Neural cell (in vitro differentiated cells): Measurements from ENCODE around the gene PIKFYVE. TPM values are rescaled to one million over a fixed set of nuclear protein-coding genes. Genes with fewer than 3 reads are reported as not detected.

Experiments used
- H2AFZ ChIP-seq: fragments of 200-600, 300-800 bp; sonication (generic), shearing (Covaris generic); 2 replicates; pipeline ENCODE4 v1.6.0; 2014; ENCODE audit warnings: low read depth, mild to moderate bottlenecking, antibody characterized with exemption, low read length, moderate library complexity
- H3F3A ChIP-seq: fragments of 200-600 bp; shearing (Covaris generic); 2 replicates; pipeline ENCODE4 v1.6.1; 2016; ENCODE audit warnings: mild to moderate bottlenecking, moderate library complexity, mixed read lengths, antibody characterized with exemption, low read length; ENCODE audit not compliant: insufficient read depth, poor library complexity, severe bottlenecking
- H3K27ac ChIP-seq: fragments of 200-600, 300-800 bp; sonication (generic), shearing (Covaris generic); 2 replicates; pipeline ENCODE4 v1.5.1; 2014; ENCODE audit warnings: mild to moderate bottlenecking, low read length, moderate library complexity
- H3K27me3 ChIP-seq: fragments of 300-800, 200-600 bp; sonication (generic), shearing (Covaris generic); 2 replicates; pipeline ENCODE4 v1.6.0; 2014; ENCODE audit warnings: mild to moderate bottlenecking, low read depth, low read length, moderate library complexity; ENCODE audit not compliant: insufficient read depth
- H3K36me3 ChIP-seq: fragments of 300-800, 200-600 bp; sonication (generic), shearing (Covaris generic); 2 replicates; pipeline ENCODE4 v1.5.1; 2014; ENCODE audit warnings: mild to moderate bottlenecking, antibody characterized with exemption, low read length, moderate library complexity; ENCODE audit not compliant: insufficient read depth
- H3K4me2 ChIP-seq: fragments of 300-800, 200-600 bp; sonication (generic), shearing (Covaris generic); 2 replicates; pipeline ENCODE4 v1.6.0; 2014; ENCODE audit warnings: mild to moderate bottlenecking, low read length
- H3K4me3 ChIP-seq: fragments of 300-800, 200-600 bp; sonication (generic), shearing (Covaris generic); 2 replicates; pipeline ENCODE4 v1.5.1; 2014; ENCODE audit warnings: mild to moderate bottlenecking, low read length, moderate library complexity
- H3K79me2 ChIP-seq: fragments of 200-600 bp; shearing (Covaris generic); replicated peaks from 2 replicates; pipeline ENCODE4 v1.6.0; 2014; ENCODE audit warnings: mild to moderate bottlenecking, low read length, moderate library complexity; ENCODE audit not compliant: insufficient read depth
- H3K9ac ChIP-seq: fragments of 300-800, 200-600 bp; sonication (generic), shearing (Covaris generic); 2 replicates; pipeline ENCODE4 v1.6.1; 2016; ENCODE audit warnings: mild to moderate bottlenecking, low read length, mixed read lengths
- H3K9me2 ChIP-seq: fragments of 200-600 bp; shearing (Covaris generic); 2 replicates; pipeline ENCODE4 v1.6.1; 2016; ENCODE audit warnings: mild to moderate bottlenecking, low read length, mixed read lengths; ENCODE audit not compliant: insufficient read depth
- H3K9me3 ChIP-seq: fragments of 200-600, 300-800 bp; sonication (generic), shearing (Covaris generic); 2 replicates; pipeline ENCODE4 v1.6.1; 2016; ENCODE audit warnings: mild to moderate bottlenecking, mixed run types, low read length, moderate library complexity, mixed read lengths
- H4K20me1 ChIP-seq: fragments of 200-600 bp; shearing (Covaris generic); 2 replicates; pipeline ENCODE4 v1.6.1; 2016; ENCODE audit warnings: mild to moderate bottlenecking, mixed run types; ENCODE audit not compliant: insufficient read depth
- CTCF ChIP-seq: fragments of 450-650 bp; IDR thresholded peaks from 2 replicates; pipeline ENCODE4 v1.5.1; 2014; ENCODE audit warnings: antibody characterized with exemption, mild to moderate bottlenecking, moderate library complexity; ENCODE audit not compliant: poor library complexity, severe bottlenecking
- EP300 ChIP-seq: fragments of 450-650 bp; conservative IDR thresholded peaks from 2 replicates; pipeline ENCODE4 v1.6.1; 2014; ENCODE audit warnings: antibody characterized with exemption, mild to moderate bottlenecking, moderate library complexity; ENCODE audit not compliant: poor library complexity, severe bottlenecking
- EZH2 ChIP-seq: fragments of 200-600, 300-800 bp; shearing (Covaris generic), sonication (generic); IDR thresholded peaks from 2 replicates; pipeline ENCODE4 v1.6.1; 2014; ENCODE audit warnings: antibody characterized with exemption, low read length, borderline replicate concordance, mild to moderate bottlenecking; ENCODE audit not compliant: insufficient read depth, poor library complexity, severe bottlenecking
- POLR2AphosphoS5 ChIP-seq: IDR thresholded peaks from 2 replicates; pipeline ENCODE4 v1.6.1; 2012
- RAD21 ChIP-seq: fragments of 450-650 bp; conservative IDR thresholded peaks from 2 replicates; pipeline ENCODE4 v1.6.1; 2014; ENCODE audit warnings: antibody characterized with exemption, mild to moderate bottlenecking, moderate library complexity
- SMC3 ChIP-seq: fragments of 450-650 bp; conservative IDR thresholded peaks from 2 replicates; pipeline ENCODE4 v1.6.1; 2014; ENCODE audit warnings: antibody characterized with exemption, mild to moderate bottlenecking, moderate library complexity; ENCODE audit not compliant: poor library complexity
- TAF1 ChIP-seq: IDR thresholded peaks from 2 replicates; pipeline ENCODE4 v1.6.1; 2012; ENCODE audit warnings: low read depth
- polyA plus RNA-seq: library from polyadenylated mRNA; depleted of rRNA; stranded (reverse); fragments of >200 nt; gene quantifications from 2 replicates; pipeline ENCODE4 v1.2.3, GENCODE V29; 2014
- TF ChIP-seq, protein P1 (sequence below): IDR thresholded peaks from 2 replicates; pipeline ENCODE4 v1.6.1; 2012; ENCODE audit warnings: borderline replicate concordance

The PIKFYVE gene
- polyA plus RNA-seq, 1 donor from 2014 or later: 27.1 TPM

- H3K4me3 ChIP-seq: no peak overlapping the region
- no peaks in the 10 kb centered on the region for H4K20me1 ChIP-seq
- no peak overlapping the region for H3K9ac ChIP-seq
- H3K9me2 ChIP-seq: no peaks in the 10 kb centered on the region
- no peaks in the 10 kb centered on the region for H3K9me3 ChIP-seq
- H3F3A ChIP-seq: no peaks in the 10 kb centered on the region
- H3K36me3 ChIP-seq: no peaks in the 10 kb centered on the region
- H3K4me2 ChIP-seq: no peak overlapping the region
- no peaks in the 10 kb centered on the region for H3K79me2 ChIP-seq
- no peak overlapping the region for H2AFZ ChIP-seq
- H3K27me3 ChIP-seq: no peaks in the 10 kb centered on the region
- no peak overlapping the region for H3K27ac ChIP-seq
- no peak for TF ChIP-seq RAD21
Observed at GRCh38 chr2:208371634-208371935, 105.5 kb downstream of the PIKFYVE start.

GRCh38 chr2:208373460-208374089 lies 107.5 kb downstream of the PIKFYVE start:
- Histone ChIP-seq H3K4me3 (no peak overlapping the region), H3K36me3 (no peaks in the 10 kb centered on the region), H3K9me3 (no peaks in the 10 kb centered on the region), H4K20me1 (no peaks in the 10 kb centered on the region), H3K9me2 (no peaks in the 10 kb centered on the region), H3K79me2 (no peaks in the 10 kb centered on the region), H3K27me3 (no peaks in the 10 kb centered on the region), H3F3A (no peaks in the 10 kb centered on the region), H3K27ac (no peak overlapping the region), H3K4me2 (no peak overlapping the region), H2AFZ (no peak overlapping the region), H3K9ac (no peak overlapping the region)
- TF ChIP-seq CTCF (peak; percentile 82), RAD21 (peak; percentile 71), TAF1 (no peak), SMC3 (peak; percentile 80)
- TF ChIP-seq, protein P1, sequence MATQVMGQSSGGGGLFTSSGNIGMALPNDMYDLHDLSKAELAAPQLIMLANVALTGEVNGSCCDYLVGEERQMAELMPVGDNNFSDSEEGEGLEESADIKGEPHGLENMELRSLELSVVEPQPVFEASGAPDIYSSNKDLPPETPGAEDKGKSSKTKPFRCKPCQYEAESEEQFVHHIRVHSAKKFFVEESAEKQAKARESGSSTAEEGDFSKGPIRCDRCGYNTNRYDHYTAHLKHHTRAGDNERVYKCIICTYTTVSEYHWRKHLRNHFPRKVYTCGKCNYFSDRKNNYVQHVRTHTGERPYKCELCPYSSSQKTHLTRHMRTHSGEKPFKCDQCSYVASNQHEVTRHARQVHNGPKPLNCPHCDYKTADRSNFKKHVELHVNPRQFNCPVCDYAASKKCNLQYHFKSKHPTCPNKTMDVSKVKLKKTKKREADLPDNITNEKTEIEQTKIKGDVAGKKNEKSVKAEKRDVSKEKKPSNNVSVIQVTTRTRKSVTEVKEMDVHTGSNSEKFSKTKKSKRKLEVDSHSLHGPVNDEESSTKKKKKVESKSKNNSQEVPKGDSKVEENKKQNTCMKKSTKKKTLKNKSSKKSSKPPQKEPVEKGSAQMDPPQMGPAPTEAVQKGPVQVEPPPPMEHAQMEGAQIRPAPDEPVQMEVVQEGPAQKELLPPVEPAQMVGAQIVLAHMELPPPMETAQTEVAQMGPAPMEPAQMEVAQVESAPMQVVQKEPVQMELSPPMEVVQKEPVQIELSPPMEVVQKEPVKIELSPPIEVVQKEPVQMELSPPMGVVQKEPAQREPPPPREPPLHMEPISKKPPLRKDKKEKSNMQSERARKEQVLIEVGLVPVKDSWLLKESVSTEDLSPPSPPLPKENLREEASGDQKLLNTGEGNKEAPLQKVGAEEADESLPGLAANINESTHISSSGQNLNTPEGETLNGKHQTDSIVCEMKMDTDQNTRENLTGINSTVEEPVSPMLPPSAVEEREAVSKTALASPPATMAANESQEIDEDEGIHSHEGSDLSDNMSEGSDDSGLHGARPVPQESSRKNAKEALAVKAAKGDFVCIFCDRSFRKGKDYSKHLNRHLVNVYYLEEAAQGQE: no peak

DNA sequence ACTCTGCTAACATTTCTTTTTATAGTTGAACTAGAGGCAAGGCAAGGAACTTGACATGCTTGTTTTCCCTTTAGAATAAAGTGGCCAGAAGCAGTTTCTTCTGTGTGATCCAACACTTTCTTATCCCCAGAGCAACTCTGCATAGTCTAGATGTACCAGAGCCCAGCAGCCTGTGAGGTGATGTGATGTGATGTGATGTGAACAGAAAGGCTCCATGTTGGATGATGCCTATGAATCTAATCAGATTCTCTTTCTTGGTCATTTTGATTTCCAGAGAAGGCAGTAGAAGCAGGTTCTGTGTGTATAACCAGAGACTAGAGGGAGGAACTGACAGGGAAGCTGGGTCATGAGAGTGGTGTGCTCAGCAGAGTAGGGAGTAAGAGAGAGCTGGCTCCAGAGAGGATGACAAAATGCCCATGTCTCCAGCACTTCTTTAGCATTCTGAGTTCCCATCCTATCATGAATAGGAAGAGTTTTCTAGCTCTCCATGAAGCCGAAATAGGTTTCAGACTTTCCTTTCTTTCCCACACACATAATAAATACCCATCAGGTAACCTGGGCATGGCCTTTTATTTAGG lies 109.5 kb downstream of the PIKFYVE start:
- H3K9me2 ChIP-seq: no peaks in the 10 kb centered on the region
- H3K27ac ChIP-seq: no peak overlapping the region
- H3K79me2 ChIP-seq: no peaks in the 10 kb centered on the region
- TF ChIP-seq TAF1: no peak
- TF ChIP-seq CTCF: no peak
- TF ChIP-seq EZH2: no peak
- no peak for TF ChIP-seq EP300
- no peak for TF ChIP-seq POLR2AphosphoS5
- TF ChIP-seq, protein P1: no peak
- H3F3A ChIP-seq: no peaks in the 10 kb centered on the region
- H3K36me3 ChIP-seq: no peaks in the 10 kb centered on the region
- no peak overlapping the region for H3K4me2 ChIP-seq
- no peak overlapping the region for H2AFZ ChIP-seq
- no peak overlapping the region for H3K9ac ChIP-seq
- no peaks in the 10 kb centered on the region for H3K9me3 ChIP-seq
- H3K4me3 ChIP-seq: no peak overlapping the region
- H3K27me3 ChIP-seq: no peaks in the 10 kb centered on the region
- no peaks in the 10 kb centered on the region for H4K20me1 ChIP-seq
